HG02759 (cell line): ENCODE data around the gene VAV2.
"Not testable (repeated sequence)": the region's sequence is repeated elsewhere in the genome, so short reads cannot be mapped to it uniquely, and the experiment has no call there.

Source experiments
- ATAC-seq: cut with Tn5 transposase; IDR thresholded peaks from one replicate; pipeline ENCODE4 v1.9.1; 2021; ENCODE audit warnings: mild to moderate bottlenecking, moderate library complexity; ENCODE audit not compliant: unreplicated experiment

The VAV2 gene

GRCh38 chr9:133998915-133999595 is 6.9 kb upstream of the VAV2 start:
- ATAC-seq, result no peak

GRCh38 chr9:133997584-133997983 is 5.5 kb upstream of the VAV2 start:
- no peak for ATAC-seq

- ATAC-seq, result no peak
Observed at GRCh38 chr9:133996531-133997520, 4.7 kb upstream of the VAV2 start.

GRCh38 chr9:133995012-133995896 is 3.1 kb upstream of the VAV2 start:
- no peak for ATAC-seq

GRCh38 chr9:133994353-133995011 is 2.4 kb upstream of the VAV2 start:
- no peak for ATAC-seq

- no peak for ATAC-seq
Observed at GRCh38 chr9:133993635-133994253, 1.6 kb upstream of the VAV2 start.

- ATAC-seq, result peak; percentile 61
Observed at GRCh38 chr9:133992780-133993634, 883 bp upstream of the VAV2 start.

- ATAC-seq, result peak; percentile 11
Observed at GRCh38 chr9:133991214-133991921, 756 bp downstream of the VAV2 start.

- no peak for ATAC-seq
Observed at GRCh38 chr9:133990366-133991213, 1.5 kb downstream of the VAV2 start.

GRCh38 chr9:133989625-133990365 is 2.3 kb downstream of the VAV2 start:
- no peak for ATAC-seq

- not testable (repeated sequence) for ATAC-seq
Observed at GRCh38 chr9:133988771-133989170, 3.4 kb downstream of the VAV2 start.

- no peak for ATAC-seq
Observed at GRCh38 chr9:133987946-133988665, 4.0 kb downstream of the VAV2 start.

GRCh38 chr9:133987446-133987788 is 4.7 kb downstream of the VAV2 start:
- ATAC-seq, result no peak

- ATAC-seq, result no peak
Observed at GRCh38 chr9:133986774-133987445, 5.2 kb downstream of the VAV2 start.

GRCh38 chr9:133986061-133986460 is 6.1 kb downstream of the VAV2 start:
- ATAC-seq, result no peak
